Endothelial cell of umbilical vein (primary cell): ENCODE measurements around the gene RAD18. TPM values are rescaled to one million over a fixed set of nuclear protein-coding genes. Genes with fewer than 3 reads are reported as not detected.

ENCODE experiments used
- BruUV-seq: library from RNA; stranded (reverse); fragments of 400-500 nt; replicated peaks from 2 replicates; lab custom pipeline; 2021; lab: Mats Ljungman, UMichigan
- CTCF ChIA-PET: fragments of 300-600, 350-600 bp; sonication (Branson Sonifier 250); formaldehyde crosslinking; loops from one replicate; lab custom pipeline; 2021; ENCODE audit warnings: antibody characterized with exemption, inconsistent platforms; lab: Charles Lee
- POLR2A ChIA-PET: fragments of 300-600, 350-600 bp; sonication (Branson Sonifier 250); formaldehyde crosslinking; loops from one replicate; lab custom pipeline; 2021; ENCODE audit warnings: antibody characterized with exemption, inconsistent platforms; lab: Charles Lee
- DNase-seq: peaks from one replicate; pipeline ENCODE4 v3.0.0-alpha.2; 2011; ENCODE audit warnings: low read depth, low spot score
- FAIRE-seq: peaks from 2 replicates; lab custom pipeline; 2011; peaks lifted over from hg19 to GRCh38; lab: Jason Lieb, UNC
- H2AFZ ChIP-seq: 2 replicates; pipeline ENCODE4 v1.6.0; 2012; ENCODE audit warnings: low read depth, low read length, control low read depth, inconsistent platforms
- H3K27ac ChIP-seq: 2 replicates; pipeline ENCODE4 v1.5.1; 2011; ENCODE audit warnings: low read depth, mild to moderate bottlenecking, control low read depth, low read length, moderate library complexity; ENCODE audit not compliant: insufficient read depth
- H3K27me3 ChIP-seq, 2 experiments: 2 replicates each; pipeline versions ENCODE4 v1.6.0 to v1.6.1; 2011; ENCODE audit warnings: low read length in 2 of 2, mixed read lengths in 1 of 2; ENCODE audit not compliant: control insufficient read depth in 2 of 2, insufficient read depth in 2 of 2
- H3K36me3 ChIP-seq, 2 experiments: 2 replicates in 1 of 2; 3 replicates in 1 of 2; pipeline ENCODE4 v1.5.1; 2011; ENCODE audit warnings: low read length in 2 of 2, mild to moderate bottlenecking in 1 of 2, moderate library complexity in 1 of 2; ENCODE audit not compliant: control insufficient read depth in 2 of 2, insufficient read depth in 2 of 2; ENCODE audit errors: extremely low read depth in 1 of 2
- H3K4me1 ChIP-seq: 3 replicates; pipeline ENCODE4 v1.5.1; 2011; ENCODE audit warnings: mild to moderate bottlenecking, low read length; ENCODE audit not compliant: control insufficient read depth, insufficient read depth; ENCODE audit errors: extremely low read depth
- H3K4me2 ChIP-seq: 2 replicates; pipeline ENCODE4 v1.6.1; 2011; ENCODE audit warnings: low read length, control low read depth, mixed read lengths; ENCODE audit not compliant: insufficient read depth
- H3K4me3 ChIP-seq, 3 experiments: fragments of 200-600 bp in 1 of 3; sonication (generic), shearing (Covaris generic) in 1 of 3; replicated peaks in 1 of 3; 2 replicates each; pipeline ENCODE4 v1.5.1; 2011 to 2016; ENCODE audit warnings: control low read depth in 3 of 3, low read length in 3 of 3, mild to moderate bottlenecking in 2 of 3, inconsistent platforms in 1 of 3, low read depth in 1 of 3, moderate library complexity in 1 of 3; ENCODE audit not compliant: insufficient read depth in 1 of 3
- H3K79me2 ChIP-seq: 2 replicates; pipeline ENCODE4 v1.6.0; 2012; ENCODE audit warnings: low read length, inconsistent platforms; ENCODE audit not compliant: control insufficient read depth, insufficient read depth
- H3K9ac ChIP-seq: replicated peaks from 2 replicates; pipeline ENCODE3; 2011; ENCODE audit warnings: low read length, control low read depth; ENCODE audit not compliant: insufficient read depth; ENCODE audit errors: extremely low read depth
- H3K9me1 ChIP-seq: replicated peaks from 3 replicates; pipeline ENCODE4 v1.6.0; 2011; ENCODE audit warnings: mild to moderate bottlenecking, low read length; ENCODE audit not compliant: control insufficient read depth, insufficient read depth; ENCODE audit errors: extremely low read depth
- H3K9me3 ChIP-seq: replicated peaks from 2 replicates; pipeline ENCODE4 v1.5.1; 2012; ENCODE audit warnings: low read length, inconsistent platforms; ENCODE audit not compliant: control insufficient read depth, insufficient read depth
- H4K20me1 ChIP-seq: replicated peaks from 2 replicates; pipeline ENCODE3; 2011; ENCODE audit warnings: mild to moderate bottlenecking, low read length; ENCODE audit not compliant: control insufficient read depth, insufficient read depth; ENCODE audit errors: extremely low read depth
- CTCF ChIP-seq, 2 donors: IDR thresholded peaks; 1 replicate in 1 of 2; 2 replicates in 1 of 2; pipeline ENCODE4 v1.5.1; 2011; ENCODE audit warnings: low read length in 2 of 2, mild to moderate bottlenecking in 2 of 2, moderate library complexity in 2 of 2, control low read depth in 1 of 2, inconsistent platforms in 1 of 2, low read depth in 1 of 2; ENCODE audit not compliant: insufficient read depth in 1 of 2; ENCODE audit errors: extremely low read depth in 1 of 2
- EZH2 ChIP-seq: IDR thresholded peaks from 2 replicates; pipeline ENCODE4 v1.6.1; 2012; ENCODE audit warnings: borderline replicate concordance, low read depth, mild to moderate bottlenecking, moderate library complexity, low read length, inconsistent platforms; ENCODE audit not compliant: severe bottlenecking
- FOS ChIP-seq: IDR thresholded peaks from 2 replicates; pipeline ENCODE4 v1.6.1; 2011; ENCODE audit warnings: mild to moderate bottlenecking, low read length, moderate library complexity, borderline replicate concordance; ENCODE audit not compliant: insufficient read depth
- GATA2 ChIP-seq: IDR thresholded peaks from 2 replicates; pipeline ENCODE4 v1.7.0; 2011; ENCODE audit warnings: low read depth, mild to moderate bottlenecking, moderate library complexity, mixed read lengths, low read length; ENCODE audit not compliant: insufficient read length, insufficient read depth
- JUN ChIP-seq: IDR thresholded peaks from 2 replicates; pipeline ENCODE4 v1.6.1; 2011; ENCODE audit warnings: borderline replicate concordance, low read depth; ENCODE audit not compliant: insufficient read length, insufficient read depth
- MAX ChIP-seq: IDR thresholded peaks from 2 replicates; pipeline ENCODE4 v1.6.1; 2011; ENCODE audit not compliant: insufficient read depth, insufficient read length
- MYC ChIP-seq: IDR thresholded peaks from one replicate; pipeline ENCODE4 v1.6.1; 2011; ENCODE audit warnings: mild to moderate bottlenecking, low read depth, low read length
- POLR2A ChIP-seq: IDR thresholded peaks from 2 replicates; pipeline ENCODE4 v1.6.1; 2012; ENCODE audit warnings: low read depth, mild to moderate bottlenecking, control low read depth, low read length
- POLR2AphosphoS5 ChIP-seq: IDR thresholded peaks from 2 replicates; pipeline ENCODE4 v1.6.1; 2012; ENCODE audit warnings: low read depth, mild to moderate bottlenecking, control low read depth, low read length, moderate library complexity; ENCODE audit not compliant: insufficient read depth
- dilution Hi-C: fragments of 300-500 bp; cut with MboI; formaldehyde crosslinking; loops from one replicate; pipeline ENCODE4 v1.15.0; 2019; ENCODE audit warnings: low sequenced_read_pairs; ENCODE audit not compliant: extremely low pct_ligation_motif_present
- intact Hi-C: fragments of 100-400 bp; cut with micrococcal nuclease; formaldehyde crosslinking; loops from one replicate; pipeline ENCODE4 v1.10.0; 2022
- polyA plus RNA-seq, 4 experiments: library from polyadenylated mRNA; depleted of rRNA in 3 of 4; stranded (reverse) in 3 of 4; unstranded in 1 of 4; fragments of >200 nt; gene quantifications; 2 replicates each; pipeline versions ENCODE4 v1.2.1 to v1.2.3, GENCODE V29; 2011 to 2012; ENCODE audit warnings: missing spikeins in 1 of 4
- total RNA-seq: library from RNA; stranded (reverse); gene quantifications from 2 replicates; pipeline ENCODE4 v1.2.3, GENCODE V29; 2021

RAD18 gene
- total and polyA plus RNA-seq, 2 donors (not counting 3 experiments of a cell fraction or from before 2014, with no cell fraction given): 7.9 to 23.8 TPM

GRCh38 chr3:8857720-8858367 lies 105.4 kb downstream of the RAD18 start:
- no peak for TF ChIP-seq CTCF (IDR thresholded peaks at IDR 0.05; ENCODE audit: extremely low read depth in 1 of 2, insufficient read depth in 1 of 2, low read depth in 1 of 2, low read length in 2 of 2)
- no peak for TF ChIP-seq FOS
- no peak for TF ChIP-seq GATA2
- TF ChIP-seq JUN: no peak
- TF ChIP-seq POLR2A: no peak
- no peak for TF ChIP-seq EZH2
- no peak for TF ChIP-seq POLR2AphosphoS5
- no peak for TF ChIP-seq MAX
- TF ChIP-seq MYC: no peak
- no TSS peak for BruUV-seq
- no peaks in the 10 kb centered on the region for H4K20me1 ChIP-seq
- ChIA-PET CTCF (no interaction called here), POLR2A (no interaction called here)
- no peak overlapping the region for H3K4me3 ChIP-seq
- H3K9me1 ChIP-seq: no peaks in the 10 kb centered on the region
- no peaks in the 10 kb centered on the region for H3K27me3 ChIP-seq
- dilution Hi-C loops: no loop called here
- H3K4me2 ChIP-seq: no peak overlapping the region
- H3K4me1 ChIP-seq: no peaks in the 10 kb centered on the region
- H3K27ac ChIP-seq: no peak overlapping the region
- intact Hi-C loops: no loop called here
- H2AFZ ChIP-seq: no peak overlapping the region
- no peak overlapping the region for H3K9ac ChIP-seq
- H3K9me3 ChIP-seq: no peaks in the 10 kb centered on the region
- no peak for FAIRE-seq
- no peak for DNase-seq
- no peaks in the 10 kb centered on the region for H3K79me2 ChIP-seq
- H3K36me3 ChIP-seq: no peaks in the 10 kb centered on the region
